Measurements from ENCODE around the gene CLASRP. TPM values are rescaled to one million over a fixed set of nuclear protein-coding genes. Genes with fewer than 3 reads are reported as not detected.

CLASRP gene
- total and polyA plus RNA-seq, 9 of the 15 experiments (the other 6 are each of a cell fraction or from before 2014, with no cell fraction given): 0.94 to 86.3 (median 44.0) TPM

DNA sequence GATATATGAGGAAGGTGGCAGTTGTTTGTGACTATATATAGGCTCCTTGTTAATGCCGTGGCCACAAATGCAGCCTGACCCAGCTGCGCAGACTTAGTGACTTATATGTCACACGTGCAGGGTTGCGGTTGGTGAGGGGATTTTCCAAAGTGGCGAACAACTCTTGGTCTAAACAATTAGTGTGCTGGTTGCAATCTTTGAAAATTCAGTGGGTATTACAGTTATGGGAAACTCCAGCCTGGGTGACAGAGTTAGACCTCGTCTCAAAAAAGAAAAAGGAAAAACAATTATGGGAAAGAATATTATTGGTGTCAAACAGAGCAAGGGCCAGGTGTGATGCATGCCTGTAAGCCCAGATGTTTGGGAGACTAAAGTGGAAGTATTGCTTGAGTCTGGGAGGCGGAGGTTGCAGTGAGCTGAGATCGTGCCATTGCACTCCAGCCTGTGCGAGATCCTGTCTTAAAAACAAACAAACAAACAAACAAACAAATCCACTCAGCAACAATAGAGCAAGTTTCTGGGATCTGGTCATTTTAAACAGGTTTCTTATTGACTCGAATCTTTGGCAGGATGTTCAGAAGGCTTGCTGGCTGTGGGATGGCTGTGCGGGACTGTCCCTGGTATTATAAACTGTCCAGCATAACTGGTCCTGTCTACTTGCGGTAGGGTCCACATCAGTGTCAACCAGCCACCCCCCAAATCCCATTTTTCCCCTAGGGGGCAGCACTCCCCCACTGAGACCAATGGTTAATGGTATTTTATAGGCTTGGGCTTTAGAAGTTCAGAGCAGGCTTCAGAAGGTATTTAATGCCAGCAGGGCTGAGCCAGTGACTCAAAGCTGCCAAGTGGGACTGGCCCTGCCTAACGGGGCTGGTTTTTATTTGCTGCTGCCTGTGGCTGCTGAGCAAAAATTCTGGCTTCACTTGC lies 22.2 kb upstream of the CLASRP start (continued):
- no peak for TF ChIP-seq CLOCK (CRISPR knock-in tag; IDR thresholded peaks at IDR 0.05; ENCODE audit: borderline replicate concordance)
- TF ChIP-seq, protein P1, sequence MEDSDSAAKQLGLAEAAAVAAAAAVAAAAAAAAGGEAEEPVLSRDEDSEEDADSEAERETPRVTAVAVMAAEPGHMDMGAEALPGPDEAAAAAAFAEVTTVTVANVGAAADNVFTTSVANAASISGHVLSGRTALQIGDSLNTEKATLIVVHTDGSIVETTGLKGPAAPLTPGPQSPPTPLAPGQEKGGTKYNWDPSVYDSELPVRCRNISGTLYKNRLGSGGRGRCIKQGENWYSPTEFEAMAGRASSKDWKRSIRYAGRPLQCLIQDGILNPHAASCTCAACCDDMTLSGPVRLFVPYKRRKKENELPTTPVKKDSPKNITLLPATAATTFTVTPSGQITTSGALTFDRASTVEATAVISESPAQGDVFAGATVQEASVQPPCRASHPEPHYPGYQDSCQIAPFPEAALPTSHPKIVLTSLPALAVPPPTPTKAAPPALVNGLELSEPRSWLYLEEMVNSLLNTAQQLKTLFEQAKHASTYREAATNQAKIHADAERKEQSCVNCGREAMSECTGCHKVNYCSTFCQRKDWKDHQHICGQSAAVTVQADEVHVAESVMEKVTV (CRISPR knock-in tag; IDR thresholded peaks at IDR 0.05): peak; percentile 40; the same call in 1 of the 2 replicates

DNA sequence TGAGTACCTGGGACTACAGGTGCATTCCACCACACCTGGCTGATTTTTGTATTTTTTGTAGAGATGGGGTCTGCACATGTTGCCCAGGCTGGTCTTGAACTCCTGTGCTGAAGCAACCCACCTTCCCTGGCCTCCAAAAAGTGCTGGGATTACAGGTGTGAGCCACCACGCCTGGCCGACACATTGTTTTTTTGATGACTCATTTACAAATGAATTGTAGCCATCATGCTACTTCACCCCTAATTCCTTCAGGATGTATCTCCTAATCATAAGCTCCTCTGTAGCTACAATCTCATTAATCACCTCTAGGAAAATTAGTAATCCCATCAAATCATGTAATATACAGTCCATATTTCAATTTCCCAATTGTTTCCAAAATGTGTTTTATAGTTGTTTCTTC lies 19.7 kb upstream of the CLASRP start:
- H3K27me3 ChIP-seq (ENCODE audit: control insufficient read depth in 2 of 2, insufficient read depth in 2 of 2, low read length in 2 of 2): no peaks in the 10 kb centered on the region
- 49% methylated on average over 2 of the region's 2 CpGs for WGBS (ENCODE audit: insufficient coverage, low coverage, missing lambda C conversion rate)
- H4K20me1 ChIP-seq (replicated peaks; ENCODE audit: control insufficient read depth, insufficient read depth, low read length): no peaks in the 10 kb centered on the region
- FAIRE-seq (no peak), DNase-seq (ENCODE audit: extremely low read depth in 1 of 4, low spot score in 3 of 4) (no peak), ATAC-seq (no peak)
- BruUV-seq (replicated peaks): no TSS peak
- POLR2A ChIA-PET: interaction anchor here (0.7 kb wide), 1 partner anchor 61 kb away, joined by 3 read pairs; no protein-coding TSS in a partner anchor
- H3K4me1 ChIP-seq (replicated peaks in 1 of 2; ENCODE audit: control insufficient read depth in 2 of 2, insufficient read depth in 2 of 2, low read length in 2 of 2): peaks cover 0 to 5% of the 10 kb centered on the region in 2 experiments; a peak in 2 of 5 replicates
- intact Hi-C loops (cut with micrococcal nuclease) (loop anchor here (5.0 to 10.0 kb wide), 3 partner anchors 168 to 316 kb away; partner anchors contain the start of gene EXOC3L2), in situ Hi-C loops (cut with MboI) (no loop called here)
- CTCF ChIA-PET (ENCODE audit: low intra/inter-chr PET ratio): no interaction called here
- no peak overlapping the region for H3K4me3 ChIP-seq
- no peak overlapping the region for H3K9ac ChIP-seq (ENCODE audit: insufficient read depth in 1 of 2, low read depth in 2 of 2, low read length in 2 of 2)
- H3K4me2 ChIP-seq (ENCODE audit: insufficient read depth, low read length): no peak overlapping the region
- H3K36me3 ChIP-seq (ENCODE audit: control insufficient read depth, insufficient read depth, low read length): no peaks in the 10 kb centered on the region
- no peaks in the 10 kb centered on the region for H3K9me3 ChIP-seq (replicated peaks; ENCODE audit: control insufficient read depth, insufficient read depth, low read depth, low read length)
- no peak overlapping the region for H2AFZ ChIP-seq (ENCODE audit: low read depth, low read length)
- no peaks in the 10 kb centered on the region for H3K9me1 ChIP-seq (ENCODE audit: control insufficient read depth, insufficient read depth, low read length)
- H3K27ac ChIP-seq (ENCODE audit: extremely low read depth, low read depth, low read length): no peak overlapping the region
- H3K79me2 ChIP-seq (ENCODE audit: control insufficient read depth, insufficient read depth, low read length): no peaks in the 10 kb centered on the region
- TF ChIP-seq MCM2 (IDR thresholded peaks at IDR 0.05; ENCODE audit: low read depth): no peak
- no peak for TF ChIP-seq ZNF224 (CRISPR knock-in tag; IDR thresholded peaks at IDR 0.05)
- no peak for TF ChIP-seq STAG1 (CRISPR knock-in tag; IDR thresholded peaks at IDR 0.05; ENCODE audit: borderline replicate concordance)
- TF ChIP-seq PHF21A (IDR thresholded peaks at IDR 0.05; ENCODE audit: borderline replicate concordance, low read depth): no peak
- TF ChIP-seq NRF1 (conservative IDR thresholded peaks at IDR 0.05 in 1 of 2, IDR thresholded peaks at IDR 0.05 in 1 of 2): no peak
- TF ChIP-seq JUN (IDR thresholded peaks at IDR 0.05; ENCODE audit: borderline replicate concordance, low read depth, low read length): no peak
- no peak for TF ChIP-seq JUN (CRISPR knock-in tag; IDR thresholded peaks at IDR 0.05; ENCODE audit: borderline replicate concordance)
- TF ChIP-seq ZNF780A (CRISPR knock-in tag; IDR thresholded peaks at IDR 0.05): no peak
